Germinal center (tissue), 1 donor: ENCODE results near the gene CORO6.
"Not testable (repeated sequence)": the region's sequence is repeated elsewhere in the genome, so short reads cannot be mapped to it uniquely, and the experiment has no call there.

Experiments used
- DNase-seq: peaks from one replicate; pipeline ENCODE4 v3.0.0; 2012; ENCODE audit warnings: mixed read lengths, low spot score

CORO6 gene

GRCh38 chr17:29622337-29623282 is at the start of gene CORO6:
Gene CORO6 (minus strand): TSS chr17:29622912. CDS start chr17:29621421, 1,491 bp downstream.
- DNase-seq, result peak; percentile 82

DNA sequence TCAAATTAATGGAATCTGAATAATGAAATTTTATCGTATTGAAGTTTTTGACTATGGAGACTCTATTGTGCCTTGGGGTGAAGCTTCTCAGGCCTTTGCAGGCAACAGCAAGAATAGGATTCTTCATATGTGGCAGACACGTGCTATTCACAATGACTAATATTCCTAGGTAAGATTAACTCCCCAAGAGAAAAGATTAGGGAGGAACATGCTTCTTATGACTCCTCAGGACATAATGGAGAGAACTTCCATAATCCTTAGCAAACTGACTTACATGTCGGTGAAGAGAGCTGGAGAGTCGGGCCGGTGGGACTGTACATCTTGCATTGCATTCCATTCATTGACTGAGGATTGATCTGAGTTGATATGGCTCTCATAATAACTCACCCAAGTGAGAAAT is 48.9 kb upstream of the CORO6 start:
- no peak for DNase-seq

- DNase-seq, result no peak
Observed at GRCh38 chr17:29669266-29669665, 46.6 kb upstream of the CORO6 start.

- DNase-seq, result no peak
Observed at GRCh38 chr17:29667969-29668368, 45.3 kb upstream of the CORO6 start.

DNA sequence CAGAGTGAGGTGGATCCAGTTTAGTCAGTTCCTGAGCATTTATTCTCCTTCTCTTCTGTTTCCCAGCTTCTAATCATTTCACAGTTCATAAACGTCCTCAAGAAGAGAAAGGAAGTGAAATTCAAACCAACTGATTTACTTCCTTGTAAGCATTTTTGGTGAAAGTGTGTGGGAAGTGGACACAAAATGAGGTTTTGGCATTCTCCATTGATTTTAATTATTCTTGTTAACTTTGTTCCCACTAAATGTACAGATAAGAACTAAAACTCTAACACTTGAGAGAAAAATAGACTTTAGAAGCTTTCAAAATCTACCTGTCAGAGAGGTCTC is 42.7 kb upstream of the CORO6 start:
- no peak for DNase-seq

- no peak for DNase-seq
Observed at GRCh38 chr17:29664743-29665480, 42.2 kb upstream of the CORO6 start.

GRCh38 chr17:29663155-29663554 is 40.4 kb upstream of the CORO6 start:
- no peak for DNase-seq

GRCh38 chr17:29661213-29661612 is 38.5 kb upstream of the CORO6 start:
- no peak for DNase-seq

DNA sequence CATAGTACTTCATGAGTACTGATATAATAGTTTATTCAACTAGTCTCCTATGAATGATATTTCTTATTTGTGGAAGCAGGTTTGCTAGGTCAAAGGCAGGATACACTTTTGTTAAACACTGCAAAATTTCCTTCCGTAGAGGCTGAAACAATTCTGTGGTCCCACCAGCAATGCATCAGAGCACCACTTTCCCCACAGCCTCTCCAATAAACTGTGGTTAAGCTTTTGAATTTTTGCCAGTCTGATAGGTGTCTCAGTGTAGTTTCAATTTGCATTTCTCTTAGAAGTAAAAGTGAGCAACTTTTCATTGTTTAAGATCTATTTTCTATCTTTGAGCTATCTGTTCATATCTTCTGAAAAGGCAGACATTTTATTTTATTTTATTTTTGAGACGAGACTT is 36.4 kb upstream of the CORO6 start:
- no peak for DNase-seq

DNA sequence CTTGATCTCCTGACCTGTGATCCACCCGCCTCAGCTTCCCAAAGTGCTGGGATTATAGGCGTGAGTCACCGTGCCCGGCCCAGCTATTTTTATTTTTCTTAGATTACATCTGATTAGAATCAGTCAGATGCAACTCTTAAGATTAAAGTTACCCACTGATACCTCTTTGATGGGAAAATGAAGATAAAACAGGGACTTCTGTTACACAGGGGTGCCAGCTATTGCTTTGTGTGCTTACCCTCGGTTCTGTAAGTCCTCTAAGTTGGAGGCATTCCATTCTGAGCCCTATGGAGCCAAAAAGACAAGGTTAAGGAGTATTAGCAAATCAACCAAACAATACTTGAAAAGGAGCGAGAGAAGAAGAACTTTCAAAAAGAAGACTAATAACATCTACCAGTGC is 32.6 kb upstream of the CORO6 start:
- DNase-seq, result no peak

GRCh38 chr17:29653995-29654714 is 31.4 kb upstream of the CORO6 start:
- no peak for DNase-seq

GRCh38 chr17:29652976-29653375 is 30.3 kb upstream of the CORO6 start:
- no peak for DNase-seq

DNA sequence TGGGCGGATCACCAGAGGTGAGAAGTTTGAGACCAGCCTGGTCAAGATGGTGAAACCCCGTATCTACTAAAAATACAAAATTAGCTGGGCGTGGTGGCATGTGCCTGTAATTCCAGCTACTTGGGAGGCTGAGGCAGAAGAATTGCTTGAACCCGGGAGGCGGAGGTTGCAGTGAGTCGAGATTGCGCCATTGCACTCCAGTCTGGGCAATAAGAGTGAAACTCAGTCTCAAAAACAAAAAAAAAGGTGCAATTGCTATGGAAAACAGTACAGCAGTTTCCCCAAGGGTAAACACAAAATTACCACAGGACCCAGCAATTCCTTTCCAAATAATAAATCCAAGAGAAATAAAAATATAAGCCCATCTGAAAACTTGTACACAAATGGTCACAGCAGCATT is 29.2 kb upstream of the CORO6 start:
- not testable (repeated sequence) for DNase-seq

GRCh38 chr17:29650396-29650795 is 27.7 kb upstream of the CORO6 start:
- DNase-seq, result no peak

DNA sequence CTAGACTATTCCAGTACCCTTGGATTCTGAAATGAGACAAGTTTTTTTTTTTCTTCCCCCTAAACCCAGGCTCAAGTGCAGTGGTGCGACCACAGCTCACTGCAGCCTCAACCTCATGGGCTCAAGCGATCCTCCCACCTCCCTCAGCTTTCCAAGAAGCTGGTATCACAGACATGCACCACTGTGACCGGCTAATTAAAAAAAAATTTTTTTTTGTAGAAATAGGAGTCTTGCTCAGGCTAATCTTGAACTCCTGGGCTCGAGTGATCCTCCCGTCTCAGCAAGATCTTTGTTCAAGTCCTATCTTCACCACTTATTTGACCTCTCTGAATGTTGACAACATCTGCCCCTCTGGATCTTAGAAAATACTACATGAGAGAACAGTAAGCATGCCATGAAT is 26.6 kb upstream of the CORO6 start:
- no peak for DNase-seq

DNA sequence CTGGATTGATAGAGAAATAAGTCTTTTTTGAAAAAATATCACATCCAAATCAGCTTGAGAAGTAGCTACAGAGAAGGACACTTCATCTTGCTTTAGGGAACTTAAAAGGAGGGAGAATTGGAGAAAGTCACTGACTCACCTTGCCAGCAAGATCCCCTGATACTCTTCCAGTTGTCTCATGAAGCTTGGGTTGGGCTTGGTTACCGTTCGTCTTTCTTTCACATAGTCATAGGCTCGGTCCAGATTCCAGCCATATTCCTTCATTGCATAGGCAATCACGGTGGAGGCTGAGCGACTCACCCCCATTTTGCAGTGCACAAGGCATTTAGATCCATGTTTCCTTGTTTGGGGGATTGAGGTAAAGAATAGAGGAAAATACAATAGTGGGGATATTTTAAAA is 25.3 kb upstream of the CORO6 start:
- DNase-seq, result no peak

DNA sequence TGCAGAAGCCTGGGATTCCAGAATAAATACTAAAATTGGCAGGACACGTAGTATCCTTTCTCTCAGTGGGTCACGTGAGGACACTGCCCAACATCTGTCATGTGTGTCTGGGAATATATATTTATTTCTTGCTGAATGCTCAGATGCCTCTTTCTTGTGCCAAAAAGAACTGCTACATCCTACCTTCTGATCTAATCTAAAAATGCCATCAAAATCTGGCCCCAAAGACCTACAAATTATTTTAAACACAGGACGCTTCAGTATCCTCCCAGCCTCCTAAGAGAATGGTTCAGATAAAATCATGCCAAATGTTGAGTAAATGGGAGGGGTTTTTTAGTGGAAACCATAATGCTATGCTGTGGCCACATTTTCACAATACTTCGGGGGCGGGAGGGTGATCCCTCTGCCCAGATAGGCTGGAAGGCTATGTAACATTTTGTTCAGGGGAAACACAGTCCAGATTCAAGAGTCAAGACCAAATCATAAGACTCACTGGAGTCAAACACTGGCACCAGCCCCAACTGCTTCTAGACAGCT is 22.9 kb upstream of the CORO6 start:
- no peak for DNase-seq

GRCh38 chr17:29643817-29644160 is 21.1 kb upstream of the CORO6 start:
- DNase-seq, result no peak

DNA sequence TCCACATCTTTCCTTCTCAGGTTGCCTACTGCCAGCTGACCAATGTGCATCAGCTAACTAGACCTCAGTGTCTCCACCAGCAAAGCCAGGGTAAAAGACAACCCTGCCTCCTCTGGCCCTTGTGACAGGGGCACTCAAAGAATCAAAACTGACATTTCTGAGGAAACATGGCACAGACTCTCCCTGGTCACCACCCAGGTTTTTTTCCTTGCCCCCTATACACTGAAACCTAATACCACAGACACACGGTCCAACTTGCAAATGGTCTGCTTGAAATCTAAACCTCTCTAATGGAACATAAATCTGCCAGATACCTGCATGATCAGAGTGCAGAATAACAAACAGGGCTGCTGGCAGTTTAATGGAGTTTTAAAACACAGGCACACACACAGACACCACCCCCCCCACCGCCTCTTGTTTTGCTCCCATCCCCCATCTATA is 19.5 kb upstream of the CORO6 start:
- no peak for DNase-seq

DNA sequence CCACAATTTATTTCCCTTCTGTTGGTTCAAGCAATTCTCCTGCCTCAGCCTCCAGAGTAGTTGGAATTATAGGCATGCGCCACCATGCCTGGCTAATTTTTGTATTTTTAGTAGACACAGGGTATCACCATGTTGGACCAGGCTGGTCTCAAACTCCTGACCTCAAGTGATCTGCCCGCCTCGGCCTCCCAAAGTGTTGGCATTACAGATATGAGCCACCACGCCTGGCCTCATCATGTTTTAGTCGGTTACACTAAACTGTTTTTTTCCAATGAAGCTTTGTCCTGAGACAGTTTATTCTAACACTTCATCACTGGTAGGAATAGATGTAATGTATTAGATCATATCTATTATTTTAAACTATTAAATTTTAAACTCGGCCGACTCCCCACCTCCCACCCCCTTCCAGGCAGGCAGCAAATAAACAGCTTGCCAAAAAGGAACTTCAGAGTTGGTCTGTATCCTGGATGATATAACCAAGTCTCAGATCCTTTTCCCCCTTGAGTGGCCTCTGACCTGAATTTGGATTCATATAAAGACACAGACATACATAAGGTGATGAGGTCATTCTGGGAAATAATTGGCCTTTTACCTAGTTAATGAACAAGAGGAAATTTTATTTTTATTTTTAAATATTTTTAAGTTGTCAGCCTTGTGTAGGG is 18.4 kb upstream of the CORO6 start:
- DNase-seq, result no peak

- no peak for DNase-seq
Observed at GRCh38 chr17:29640413-29640812, 17.7 kb upstream of the CORO6 start.

DNA sequence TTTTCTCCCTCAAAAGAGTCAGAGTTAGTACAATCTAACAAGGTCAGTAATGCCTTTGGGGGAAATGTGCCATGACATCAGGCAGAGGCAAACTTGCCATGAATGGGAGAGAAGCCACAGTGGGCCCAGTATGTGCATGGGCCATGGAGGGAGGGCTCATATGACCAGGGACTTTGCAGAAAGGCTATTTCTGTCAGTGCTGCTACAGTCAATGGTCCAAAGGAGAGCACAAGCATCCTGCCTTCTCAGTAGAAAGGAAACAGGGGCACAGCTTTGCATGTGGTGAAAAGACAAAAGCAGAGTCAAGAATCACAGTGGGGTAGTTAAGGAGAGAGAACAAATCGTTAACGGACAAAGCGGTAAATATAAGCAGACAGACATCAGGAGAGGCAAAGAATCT is 11.2 kb upstream of the CORO6 start:
- DNase-seq, result no peak
